Stimulated activated CD4-positive, alpha-beta T cell treated with anti-CD3 and anti-CD28 coated beads, Interleukin-12 subunit alpha, Interleukin-12 subunit beta, amount 100 ng/mL, for 48 hours (primary cell): ENCODE data around the gene ARFGEF3.
"Not testable (repeated sequence)": the region's sequence is repeated elsewhere in the genome, so short reads cannot be mapped to it uniquely, and the experiment has no call there.

Source experiments
- DNase-seq, 3 donors: peaks; one replicate each; pipeline ENCODE4 v3.0.0-alpha.2; 2020; ENCODE audit warnings: low read depth in 2 of 3, low spot score in 1 of 3

Gene ARFGEF3, protein sequence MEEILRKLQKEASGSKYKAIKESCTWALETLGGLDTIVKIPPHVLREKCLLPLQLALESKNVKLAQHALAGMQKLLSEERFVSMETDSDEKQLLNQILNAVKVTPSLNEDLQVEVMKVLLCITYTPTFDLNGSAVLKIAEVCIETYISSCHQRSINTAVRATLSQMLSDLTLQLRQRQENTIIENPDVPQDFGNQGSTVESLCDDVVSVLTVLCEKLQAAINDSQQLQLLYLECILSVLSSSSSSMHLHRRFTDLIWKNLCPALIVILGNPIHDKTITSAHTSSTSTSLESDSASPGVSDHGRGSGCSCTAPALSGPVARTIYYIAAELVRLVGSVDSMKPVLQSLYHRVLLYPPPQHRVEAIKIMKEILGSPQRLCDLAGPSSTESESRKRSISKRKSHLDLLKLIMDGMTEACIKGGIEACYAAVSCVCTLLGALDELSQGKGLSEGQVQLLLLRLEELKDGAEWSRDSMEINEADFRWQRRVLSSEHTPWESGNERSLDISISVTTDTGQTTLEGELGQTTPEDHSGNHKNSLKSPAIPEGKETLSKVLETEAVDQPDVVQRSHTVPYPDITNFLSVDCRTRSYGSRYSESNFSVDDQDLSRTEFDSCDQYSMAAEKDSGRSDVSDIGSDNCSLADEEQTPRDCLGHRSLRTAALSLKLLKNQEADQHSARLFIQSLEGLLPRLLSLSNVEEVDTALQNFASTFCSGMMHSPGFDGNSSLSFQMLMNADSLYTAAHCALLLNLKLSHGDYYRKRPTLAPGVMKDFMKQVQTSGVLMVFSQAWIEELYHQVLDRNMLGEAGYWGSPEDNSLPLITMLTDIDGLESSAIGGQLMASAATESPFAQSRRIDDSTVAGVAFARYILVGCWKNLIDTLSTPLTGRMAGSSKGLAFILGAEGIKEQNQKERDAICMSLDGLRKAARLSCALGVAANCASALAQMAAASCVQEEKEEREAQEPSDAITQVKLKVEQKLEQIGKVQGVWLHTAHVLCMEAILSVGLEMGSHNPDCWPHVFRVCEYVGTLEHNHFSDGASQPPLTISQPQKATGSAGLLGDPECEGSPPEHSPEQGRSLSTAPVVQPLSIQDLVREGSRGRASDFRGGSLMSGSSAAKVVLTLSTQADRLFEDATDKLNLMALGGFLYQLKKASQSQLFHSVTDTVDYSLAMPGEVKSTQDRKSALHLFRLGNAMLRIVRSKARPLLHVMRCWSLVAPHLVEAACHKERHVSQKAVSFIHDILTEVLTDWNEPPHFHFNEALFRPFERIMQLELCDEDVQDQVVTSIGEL (N-terminal part only)

DNA sequence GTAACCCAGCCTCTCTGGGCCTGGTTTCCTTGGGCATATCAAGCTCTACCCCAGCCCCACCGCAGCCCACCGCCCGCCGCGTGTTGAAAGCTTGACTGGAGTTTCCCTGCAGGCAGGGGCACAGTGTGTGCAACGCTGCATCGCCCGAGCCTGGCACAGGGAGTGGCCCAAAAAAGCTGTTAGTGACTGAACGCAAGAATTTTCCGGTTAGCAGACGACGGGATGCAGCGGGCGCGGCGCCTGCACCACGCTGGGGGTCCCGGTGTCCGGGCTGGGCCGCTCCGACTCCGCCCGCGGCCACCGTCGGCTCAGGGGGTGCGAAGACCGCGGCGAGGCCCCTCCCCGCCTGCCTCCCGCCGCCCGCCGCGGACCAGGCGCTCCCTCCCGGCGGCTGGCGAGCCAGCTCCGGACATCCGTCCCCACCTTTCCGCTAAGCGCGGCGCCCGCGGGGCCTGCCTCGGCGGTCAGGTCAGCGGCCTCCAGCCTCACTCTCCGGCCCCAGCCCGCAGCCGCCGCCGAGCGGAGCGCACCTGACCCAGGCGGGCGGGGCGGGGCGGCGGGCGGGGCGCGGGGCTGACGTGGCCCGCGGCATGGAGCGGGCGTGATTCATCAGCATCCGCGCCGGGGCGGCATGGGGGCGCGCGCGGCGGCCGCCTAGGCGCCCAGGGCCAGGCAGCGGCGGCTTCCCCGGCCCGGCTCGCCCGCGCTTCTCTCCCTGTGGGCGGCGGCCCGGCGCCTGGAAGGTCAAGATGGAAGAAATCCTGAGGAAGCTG lies at the start of gene ARFGEF3:
Gene ARFGEF3 (plus strand): TSS at position 602 of the 773 bp plus-strand sequence. CDS start 148 bp downstream, at position 750.
- DNase-seq, result peak in 2 of 3 donors; percentile 19 to 50

GRCh38 chr6:138113588-138114210 lies 48.0 kb upstream of the ARFGEF3 start:
- no peak for DNase-seq

DNA sequence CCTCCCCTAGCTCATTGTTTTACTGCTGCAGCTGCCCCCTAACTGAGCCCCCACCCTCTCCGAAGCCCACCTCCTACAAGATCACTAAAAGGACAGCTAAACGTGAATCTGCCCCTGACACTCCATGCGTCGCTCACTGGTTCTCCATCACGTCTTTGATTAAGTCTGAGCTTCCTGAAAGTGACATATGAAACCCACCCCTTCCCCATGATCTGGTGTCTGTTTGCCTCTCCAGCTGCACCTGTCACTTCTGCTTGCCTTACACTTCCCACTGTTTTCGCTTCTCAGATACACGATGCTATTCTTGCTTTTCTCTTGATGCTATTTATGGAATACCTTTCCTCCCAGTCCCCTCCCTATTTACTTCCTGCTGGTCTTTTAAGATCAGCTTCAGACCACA lies 46.5 kb upstream of the ARFGEF3 start:
- no peak for DNase-seq

DNA sequence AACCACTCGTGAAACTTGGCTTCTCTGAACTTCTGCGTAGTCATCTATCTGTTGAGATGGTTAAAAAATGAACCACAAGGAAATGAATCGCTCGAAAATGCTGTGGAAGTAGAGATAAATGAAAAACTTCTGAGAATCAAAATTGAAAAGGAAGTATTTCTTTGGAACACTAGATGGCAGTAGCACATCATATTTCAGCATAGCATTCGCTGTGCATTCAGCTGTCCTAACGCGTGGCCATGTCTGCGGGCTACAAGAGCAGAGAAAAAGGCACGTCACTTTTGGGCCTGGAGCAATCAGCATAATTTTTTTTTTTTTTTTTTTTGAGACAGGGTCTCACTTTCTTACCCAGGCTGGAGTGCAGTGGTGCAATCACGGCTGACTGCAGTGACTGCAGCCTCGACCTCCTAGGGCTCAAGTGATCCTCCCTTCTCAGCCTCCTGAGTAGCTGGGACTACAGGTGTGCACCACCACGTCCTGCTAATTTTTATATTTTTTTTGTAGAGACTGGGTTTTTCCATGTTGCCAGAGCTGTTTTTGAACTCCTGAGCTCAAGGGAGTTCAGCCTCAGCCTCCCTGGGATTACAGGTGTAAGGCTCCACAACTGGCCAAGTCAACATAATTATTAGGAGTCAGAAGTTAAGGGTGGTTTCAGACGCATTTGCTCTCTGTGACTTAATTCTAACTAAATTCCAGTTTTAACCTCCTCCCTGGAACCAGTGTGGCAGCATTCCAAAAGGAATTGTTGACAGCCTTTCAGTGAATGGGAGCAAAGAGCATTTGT lies 45.7 kb upstream of the ARFGEF3 start:
- peak in 2 of 3 donors; percentile 13 to 49 for DNase-seq

DNA sequence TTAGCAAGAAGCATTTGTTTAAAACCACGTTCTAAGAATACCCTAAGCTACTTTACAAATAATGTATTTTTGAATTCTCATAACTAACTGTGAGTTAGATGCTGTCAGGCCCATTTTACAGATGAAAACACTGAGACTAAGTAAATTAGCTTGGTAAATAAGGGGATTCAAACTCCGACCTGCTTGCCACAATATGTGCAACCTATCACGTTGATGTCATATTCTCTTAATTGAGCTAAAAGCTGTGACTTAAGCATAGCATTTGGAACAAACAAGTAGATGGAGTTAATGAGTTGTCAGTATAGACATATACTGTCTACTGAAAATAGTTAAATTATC lies 45.1 kb upstream of the ARFGEF3 start:
- no peak for DNase-seq

DNA sequence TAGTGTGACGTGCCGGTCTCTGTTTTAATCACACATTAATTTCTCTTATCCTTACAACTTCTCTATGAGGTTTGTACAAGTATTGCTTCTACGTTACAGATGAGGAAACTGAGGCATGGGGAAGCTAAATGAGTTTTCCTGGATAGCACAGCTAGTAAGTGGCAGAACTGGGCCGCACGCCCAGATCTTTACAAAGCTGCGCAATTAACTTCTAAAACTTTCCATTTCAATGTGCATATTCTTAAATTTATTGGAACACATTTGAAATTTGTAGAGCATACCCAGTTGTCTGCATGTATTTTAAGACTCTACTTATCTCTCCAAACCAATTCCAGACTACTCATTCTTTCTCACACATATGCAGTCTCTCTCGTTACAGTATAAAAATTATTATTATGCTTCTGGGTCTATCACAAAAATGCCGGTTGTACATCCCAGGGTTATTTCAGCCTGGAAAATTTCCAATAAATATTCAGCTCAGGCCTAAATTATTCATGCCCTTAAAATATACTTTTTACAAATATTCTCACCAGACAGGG lies 44.3 kb upstream of the ARFGEF3 start:
- DNase-seq, result no peak

GRCh38 chr6:138119229-138119628 lies 42.5 kb upstream of the ARFGEF3 start:
- not testable (repeated sequence) for DNase-seq

GRCh38 chr6:138119976-138120375 lies 41.8 kb upstream of the ARFGEF3 start:
- no peak for DNase-seq

- DNase-seq, result no peak
Observed at GRCh38 chr6:138124096-138124495, 37.6 kb upstream of the ARFGEF3 start.

DNA sequence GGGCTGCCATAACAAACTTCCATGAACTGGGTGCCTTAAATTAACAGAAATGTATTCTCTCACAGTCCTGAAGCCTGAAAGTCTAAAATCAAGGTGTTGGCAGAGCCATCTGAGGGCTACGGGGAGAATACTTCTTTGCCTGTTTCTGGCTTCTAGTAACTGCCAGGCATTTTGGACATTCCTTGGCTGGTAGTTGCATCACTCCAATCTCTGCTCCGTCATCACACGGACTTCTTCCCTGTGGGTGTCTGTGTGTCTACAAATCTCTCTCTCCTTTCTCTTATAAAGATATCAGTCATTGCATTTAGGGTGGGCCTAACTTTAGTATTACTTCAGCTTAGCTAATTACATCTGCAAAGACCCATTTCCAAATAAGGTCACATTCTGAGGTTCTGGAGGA lies 33.6 kb upstream of the ARFGEF3 start:
- no peak for DNase-seq

- no peak for DNase-seq
Observed at GRCh38 chr6:138129190-138129589, 32.5 kb upstream of the ARFGEF3 start.

GRCh38 chr6:138142806-138143205 lies 18.9 kb upstream of the ARFGEF3 start:
- DNase-seq, result no peak

DNA sequence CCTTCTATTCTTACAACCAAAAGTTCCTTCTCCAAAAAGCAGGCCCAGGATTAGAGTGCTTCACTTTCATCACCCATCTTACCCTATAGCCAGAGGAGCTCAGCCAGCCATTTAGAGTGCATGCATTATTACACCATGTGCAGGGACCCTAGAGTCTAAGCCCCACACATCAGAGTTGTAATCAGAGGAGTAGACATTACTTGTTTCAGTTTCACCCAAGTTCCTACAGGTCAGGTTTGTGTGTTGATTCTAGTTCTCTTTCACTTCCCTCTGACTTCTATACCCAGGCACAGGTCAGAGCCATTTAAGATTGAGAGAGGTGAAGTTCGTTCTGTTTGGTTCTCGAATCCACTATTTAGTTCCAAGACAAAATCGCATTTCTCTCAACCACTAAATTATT lies 16.3 kb upstream of the ARFGEF3 start:
- DNase-seq, result no peak

DNA sequence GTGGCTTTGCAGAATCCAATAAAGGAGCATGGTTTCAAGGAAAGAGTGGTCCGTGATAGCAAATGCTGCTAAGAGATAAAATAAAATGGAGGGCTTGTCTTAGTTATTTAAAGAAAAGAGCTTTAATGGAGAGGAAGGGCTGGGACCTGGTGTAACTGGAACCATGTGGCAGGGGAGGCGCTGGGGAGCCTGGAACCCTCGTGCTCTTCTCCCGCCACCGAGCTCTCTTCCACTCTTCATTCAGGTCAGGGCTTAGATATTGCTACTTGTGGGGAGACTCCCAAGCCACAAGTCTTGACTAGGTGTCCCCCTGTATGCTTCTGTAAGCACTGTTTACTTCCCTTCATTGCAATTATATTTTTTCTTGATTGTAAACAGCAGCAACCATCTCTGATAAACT lies 15.2 kb upstream of the ARFGEF3 start:
- no peak for DNase-seq

DNA sequence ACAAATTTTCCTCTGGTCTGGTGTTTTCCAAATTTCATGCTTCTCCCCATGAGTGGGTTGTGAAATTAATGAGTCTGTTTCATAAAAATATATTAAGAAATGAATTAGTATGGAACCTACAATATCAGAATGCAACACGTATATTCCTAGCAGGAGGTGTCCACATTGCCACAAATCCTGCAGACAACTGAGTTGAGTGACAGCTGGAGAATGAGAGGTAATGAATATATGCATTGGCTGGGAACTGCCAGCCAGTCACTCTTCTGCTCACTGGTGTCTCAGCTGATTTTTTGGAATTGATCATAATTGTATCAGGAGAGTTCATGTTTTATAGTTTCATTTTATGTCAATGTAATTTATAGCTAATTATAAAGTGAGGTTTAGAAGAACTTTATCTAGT lies 6.3 kb upstream of the ARFGEF3 start:
- no peak for DNase-seq

DNA sequence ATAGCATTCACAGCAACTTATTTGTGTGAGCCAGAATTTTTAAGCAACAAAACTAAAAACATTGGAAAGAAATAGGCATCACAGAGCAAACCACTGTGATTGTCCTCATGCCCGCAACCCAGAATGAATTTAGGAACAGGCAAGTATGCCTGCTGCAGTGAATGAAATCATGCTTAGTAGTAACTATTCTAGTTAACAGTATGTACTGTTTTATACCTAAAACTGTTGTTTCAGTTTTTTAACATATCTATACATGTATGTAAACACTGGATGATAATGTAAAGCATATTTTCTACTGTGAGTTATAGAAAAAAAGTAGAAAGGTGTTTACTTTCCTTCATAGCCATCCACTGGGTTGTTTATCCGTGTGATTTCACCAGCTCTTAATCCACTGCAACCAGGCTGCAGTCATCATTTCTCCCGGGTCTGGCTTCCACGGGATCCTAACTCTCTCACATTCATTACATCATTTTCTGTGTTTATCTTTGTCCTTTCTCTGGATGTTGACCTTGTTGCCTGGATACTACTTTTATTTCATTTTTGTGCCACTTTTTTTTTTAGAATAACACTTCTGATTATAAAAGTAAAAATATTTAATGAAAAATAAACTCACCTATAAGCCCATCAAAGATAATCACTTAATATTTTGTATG lies 3.6 kb upstream of the ARFGEF3 start:
- no peak for DNase-seq

- no peak for DNase-seq
Observed at GRCh38 chr6:138159246-138159645, 2.5 kb upstream of the ARFGEF3 start.

DNA sequence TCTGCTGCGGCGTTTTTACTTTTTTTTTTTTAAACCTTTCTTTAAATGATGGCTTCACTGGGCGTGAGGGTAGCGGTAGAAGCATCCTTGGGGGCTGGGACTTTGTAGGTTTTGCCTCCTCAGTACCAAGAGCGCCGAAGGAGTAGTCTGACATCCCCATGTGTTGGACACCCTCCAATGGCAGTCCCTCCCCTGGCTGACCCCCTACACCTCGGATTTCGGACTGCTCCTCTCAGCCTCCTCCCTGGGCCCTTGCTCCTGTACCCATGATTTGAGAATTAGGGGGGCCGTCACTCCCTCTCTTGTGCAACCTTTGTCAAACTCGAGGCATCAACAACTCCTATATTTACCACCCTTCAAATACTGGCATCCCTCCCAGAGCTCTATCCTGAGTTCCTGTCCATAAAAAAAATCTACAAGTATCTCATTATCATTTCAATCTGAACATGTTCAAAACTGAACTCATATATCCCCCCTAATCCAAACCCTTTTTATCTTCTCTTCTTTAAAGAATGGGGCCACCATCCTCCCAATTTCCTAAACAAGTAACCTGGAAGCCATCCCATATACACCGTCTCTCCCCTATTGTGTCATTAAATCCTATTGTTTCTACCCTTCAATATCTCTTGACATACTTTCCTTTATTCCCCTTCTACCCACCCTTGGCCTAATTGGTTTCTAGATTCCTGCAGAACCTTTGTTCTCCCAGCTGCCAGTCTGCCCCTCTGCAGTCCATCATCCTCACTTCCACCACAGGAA lies 1.2 kb upstream of the ARFGEF3 start:
- no peak for DNase-seq
